ENCODE measurements around the gene CCDC124.

The CCDC124 gene

GRCh38 chr19:17929056-17929455 lies 3.8 kb upstream of the CCDC124 start:
- Histone ChIP-seq H3K4me2 (ENCODE audit: low read length) (no peak overlapping the region), H3K9me3 (ENCODE audit: control insufficient read depth, insufficient read depth, low read length) (no peaks in the 10 kb centered on the region), H3K9me2 (replicated peaks; ENCODE audit: control insufficient read depth, low read length) (no peaks in the 10 kb centered on the region), H3K4me1 (ENCODE audit: control insufficient read depth, low read length) (peaks cover 16% of the 10 kb centered on the region), H3K36me3 (ENCODE audit: control insufficient read depth, low read length) (no peaks in the 10 kb centered on the region), H4K20me1 (ENCODE audit: control insufficient read depth, insufficient read depth, low read depth, low read length) (no peaks in the 10 kb centered on the region), H3K27ac (ENCODE audit: low read depth, low read length) (no peak overlapping the region), H3F3A (ENCODE audit: control insufficient read depth, insufficient read depth) (no peaks in the 10 kb centered on the region), H3K79me2 (ENCODE audit: control insufficient read depth, low read length) (peaks cover 12% of the 10 kb centered on the region), H3K4me3 (ENCODE audit: low read length) (no peak overlapping the region), H3K27me3 (ENCODE audit: control insufficient read depth, low read length) (no peaks in the 10 kb centered on the region)
- TF ChIP-seq CTCF (IDR thresholded peaks at IDR 0.05; ENCODE audit: low read depth, low read length, poor library complexity, severe bottlenecking) (no peak), EZH2phosphoT487 (IDR thresholded peaks at IDR 0.05; ENCODE audit: borderline replicate concordance, low read length) (no peak)

- H3K4me2 ChIP-seq (ENCODE audit: low read length), result peak overlapping the region; percentile 96
- no peaks in the 10 kb centered on the region for H3K9me3 ChIP-seq (ENCODE audit: control insufficient read depth, insufficient read depth, low read length)
- no peaks in the 10 kb centered on the region for H3F3A ChIP-seq (ENCODE audit: control insufficient read depth, insufficient read depth)
- H3K4me1 ChIP-seq (ENCODE audit: control insufficient read depth, low read length), result peaks cover 17% of the 10 kb centered on the region
- no peaks in the 10 kb centered on the region for H3K27me3 ChIP-seq (ENCODE audit: control insufficient read depth, low read length)
- no peaks in the 10 kb centered on the region for H4K20me1 ChIP-seq (ENCODE audit: control insufficient read depth, insufficient read depth, low read depth, low read length)
- H3K27ac ChIP-seq (ENCODE audit: low read depth, low read length), result no peak overlapping the region
- no peaks in the 10 kb centered on the region; the same call in 1 of the 2 replicates for H3K36me3 ChIP-seq (ENCODE audit: control insufficient read depth, low read length)
- TF ChIP-seq EZH2phosphoT487 (IDR thresholded peaks at IDR 0.05; ENCODE audit: borderline replicate concordance, low read length), result no peak
- no peak for TF ChIP-seq CTCF (IDR thresholded peaks at IDR 0.05; ENCODE audit: low read depth, low read length, poor library complexity, severe bottlenecking)
- peak overlapping the region; percentile 81 for H3K4me3 ChIP-seq (ENCODE audit: low read length)
- H3K79me2 ChIP-seq (ENCODE audit: control insufficient read depth, low read length), result peaks cover 24% of the 10 kb centered on the region
- no peaks in the 10 kb centered on the region for H3K9me2 ChIP-seq (replicated peaks; ENCODE audit: control insufficient read depth, low read length)
These were observed 1.2 kb upstream of the CCDC124 start for GRCh38 chr19:17931532-17932191.

GRCh38 chr19:17933414-17934129 lies 757 bp downstream of the CCDC124 start:
- Histone ChIP-seq H3K79me2 (ENCODE audit: control insufficient read depth, low read length) (peaks cover 26% of the 10 kb centered on the region), H3K27ac (ENCODE audit: low read depth, low read length) (no peak overlapping the region), H3K4me2 (ENCODE audit: low read length) (peak overlapping the region; percentile 96), H3K36me3 (ENCODE audit: control insufficient read depth, low read length) (peaks cover 9% of the 10 kb centered on the region), H3K4me3 (ENCODE audit: low read length) (peak overlapping the region; percentile 81), H3K4me1 (ENCODE audit: control insufficient read depth, low read length) (peaks cover 19% of the 10 kb centered on the region), H3K9me2 (replicated peaks; ENCODE audit: control insufficient read depth, low read length) (no peaks in the 10 kb centered on the region), H3K27me3 (ENCODE audit: control insufficient read depth, low read length) (no peaks in the 10 kb centered on the region), H3F3A (ENCODE audit: control insufficient read depth, insufficient read depth) (no peaks in the 10 kb centered on the region), H3K9me3 (ENCODE audit: control insufficient read depth, insufficient read depth, low read length) (no peaks in the 10 kb centered on the region), H4K20me1 (ENCODE audit: control insufficient read depth, insufficient read depth, low read depth, low read length) (no peaks in the 10 kb centered on the region)
- TF ChIP-seq EZH2phosphoT487 (IDR thresholded peaks at IDR 0.05; ENCODE audit: borderline replicate concordance, low read length) (no peak), CTCF (IDR thresholded peaks at IDR 0.05; ENCODE audit: low read depth, low read length, poor library complexity, severe bottlenecking) (no peak)
